GM19397 (cell line): Measurements from ENCODE around the gene SLIT1.
"Not testable (repeated sequence)": the region's sequence is repeated elsewhere in the genome, so short reads cannot be mapped to it uniquely, and the experiment has no call there.

Experiments used
- ATAC-seq: cut with Tn5 transposase; IDR thresholded peaks from one replicate; pipeline ENCODE4 v1.9.1; 2021; ENCODE audit warnings: mild to moderate bottlenecking, moderate library complexity; ENCODE audit not compliant: unreplicated experiment

The SLIT1 gene

GRCh38 chr10:97048649-97049427 is 136.9 kb downstream of the SLIT1 start:
- ATAC-seq: no peak

GRCh38 chr10:97047788-97048187 is 138.0 kb downstream of the SLIT1 start:
- no peak for ATAC-seq

GRCh38 chr10:97047083-97047736 is 138.5 kb downstream of the SLIT1 start:
- no peak for ATAC-seq

- no peak for ATAC-seq
Observed at GRCh38 chr10:97046456-97047082, 139.2 kb downstream of the SLIT1 start.

GRCh38 chr10:97043563-97043855 is 142.2 kb downstream of the SLIT1 start:
- ATAC-seq: no peak

- no peak for ATAC-seq
Observed at GRCh38 chr10:97042716-97043562, 142.8 kb downstream of the SLIT1 start.

- ATAC-seq: no peak
Observed at GRCh38 chr10:97042081-97042480, 143.7 kb downstream of the SLIT1 start.

- ATAC-seq: no peak
Observed at GRCh38 chr10:97040706-97041105, 145.1 kb downstream of the SLIT1 start.

- ATAC-seq: no peak
Observed at GRCh38 chr10:97040248-97040584, 145.5 kb downstream of the SLIT1 start.

GRCh38 chr10:97039538-97040247 is 146.1 kb downstream of the SLIT1 start:
- ATAC-seq: no peak

- ATAC-seq: no peak
Observed at GRCh38 chr10:97038688-97039087, 147.1 kb downstream of the SLIT1 start.

- ATAC-seq: peak; percentile 61
Observed at GRCh38 chr10:97037365-97038361, 148.1 kb downstream of the SLIT1 start.

- no peak for ATAC-seq
Observed at GRCh38 chr10:97034958-97035769, 150.6 kb downstream of the SLIT1 start.

GRCh38 chr10:97034301-97034700 is 151.5 kb downstream of the SLIT1 start:
- ATAC-seq: no peak

GRCh38 chr10:97033841-97034240 is 151.9 kb downstream of the SLIT1 start:
- ATAC-seq: not testable (repeated sequence)

GRCh38 chr10:97032624-97033023 is 153.1 kb downstream of the SLIT1 start:
- no peak for ATAC-seq

GRCh38 chr10:97031459-97031858 is 154.3 kb downstream of the SLIT1 start:
- ATAC-seq: no peak

- ATAC-seq: no peak
Observed at GRCh38 chr10:97030894-97031293, 154.9 kb downstream of the SLIT1 start.

- ATAC-seq: no peak
Observed at GRCh38 chr10:97029271-97029670, 156.5 kb downstream of the SLIT1 start.
